Measurements from ENCODE around the gene PAXX.

The PAXX gene

GRCh38 chr9:136992819-136993369 is 672 bp downstream of the PAXX start:
- no peak overlapping the region for H2BK120ac ChIP-seq (ENCODE audit: low read depth, low read length)
- peak overlapping the region; percentile 78 to 87 for H3K4me3 ChIP-seq (ENCODE audit: insufficient read depth in 1 of 2, low read depth in 1 of 2, low read length in 2 of 2)
- H4K91ac ChIP-seq (ENCODE audit: low read length): peak overlapping the region; percentile 48
- H3K36me3 ChIP-seq (ENCODE audit: control insufficient read depth in 1 of 2, insufficient read depth in 2 of 2, low read depth in 1 of 2, low read length in 2 of 2): peaks cover 0 to 28% of the 10 kb centered on the region in 2 experiments
- DNase-seq: no peak
- no peak overlapping the region for H4K8ac ChIP-seq (ENCODE audit: low read length)
- 57% methylated on average over 14 of the region's 18 CpGs for WGBS
- no peak overlapping the region for H2AK5ac ChIP-seq (ENCODE audit: low read length, severe bottlenecking)
- H2BK5ac ChIP-seq (ENCODE audit: low read depth, low read length, poor library complexity, severe bottlenecking): no peak overlapping the region
- H3K18ac ChIP-seq (ENCODE audit: low read depth in 1 of 2, low read length in 2 of 2): peak overlapping the region in 1 of 2 experiments; percentile 32
- H3K27me3 ChIP-seq (ENCODE audit: control insufficient read depth in 1 of 2, insufficient read depth in 1 of 2, low read length in 2 of 2): peaks cover 0 to 5% of the 10 kb centered on the region in 2 experiments
- no peak overlapping the region for H2BK15ac ChIP-seq (ENCODE audit: low read depth, poor library complexity, severe bottlenecking)
- peaks cover 15% of the 10 kb centered on the region for H3K79me1 ChIP-seq (replicated peaks; ENCODE audit: low read length, poor library complexity, severe bottlenecking)
- H3K27ac ChIP-seq (ENCODE audit: low read length, poor library complexity, severe bottlenecking): no peak overlapping the region
- H3K4me2 ChIP-seq (ENCODE audit: low read length, poor library complexity, severe bottlenecking): peak overlapping the region; percentile 68
- H3K9ac ChIP-seq (ENCODE audit: low read length): peak overlapping the region; percentile 81
- H2BK12ac ChIP-seq (ENCODE audit: low read length in 2 of 2): no peak overlapping the region
- H3K23ac ChIP-seq (ENCODE audit: low read length in 2 of 2): no peak overlapping the region
- no peak overlapping the region for H2AFZ ChIP-seq (ENCODE audit: low read depth, low read length)
- H3K14ac ChIP-seq (ENCODE audit: low read length in 2 of 2): peak overlapping the region in 1 of 2 experiments; percentile 9
- H3K4ac ChIP-seq (ENCODE audit: low read depth in 1 of 2, low read length in 2 of 2): peak overlapping the region in 1 of 2 experiments; percentile 32
- no peaks in the 10 kb centered on the region for H3K9me3 ChIP-seq (ENCODE audit: control insufficient read depth, low read length)
- peaks cover 42% of the 10 kb centered on the region for H3K4me1 ChIP-seq (ENCODE audit: control insufficient read depth, insufficient read depth, low read depth, low read length)

DNA sequence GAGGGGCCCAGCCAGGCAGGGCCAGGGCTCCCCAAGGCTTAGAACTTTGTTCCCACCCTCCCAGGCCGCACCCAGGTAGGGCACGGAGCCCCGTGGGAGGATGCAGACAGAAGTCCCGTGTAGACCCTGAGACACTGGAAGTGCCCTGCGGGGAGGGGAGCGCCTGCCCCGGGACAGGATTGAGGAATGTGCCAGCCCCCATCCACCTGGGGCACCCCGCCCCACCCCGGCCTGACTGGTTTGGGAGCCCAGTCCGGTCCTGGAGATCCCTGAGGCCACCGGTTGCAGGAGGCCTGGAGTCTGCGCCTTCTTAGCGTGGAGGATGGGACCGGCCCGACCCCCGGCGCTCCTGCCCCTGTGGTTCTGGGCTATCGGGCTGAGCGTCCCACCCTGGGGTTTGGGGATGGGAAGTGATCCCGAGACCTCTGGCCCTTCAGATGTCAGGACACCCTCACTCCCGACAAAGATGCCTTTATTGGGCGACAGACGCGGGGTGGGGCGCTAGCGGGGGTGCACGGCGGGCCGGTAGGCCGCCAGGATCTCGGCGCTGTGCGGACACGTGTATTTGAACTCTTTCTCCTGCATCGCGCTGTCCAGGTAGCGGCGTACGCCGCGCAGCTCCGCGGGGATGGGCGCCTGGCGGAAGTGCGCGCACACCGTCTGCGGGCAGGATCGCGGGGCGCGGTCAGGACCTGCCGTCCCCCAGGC is 2.1 kb downstream of the PAXX start:
- WGBS: 91% methylated on average over 54 of the region's 54 CpGs
- no peak overlapping the region for H3K9ac ChIP-seq (ENCODE audit: low read length)
- no peak overlapping the region for H3K23ac ChIP-seq (ENCODE audit: low read length in 2 of 2)
- H3K18ac ChIP-seq (ENCODE audit: low read depth in 1 of 2, low read length in 2 of 2): no peak overlapping the region
- H3K9me3 ChIP-seq (ENCODE audit: control insufficient read depth, low read length): no peaks in the 10 kb centered on the region
- peaks cover 15% of the 10 kb centered on the region for H3K79me1 ChIP-seq (replicated peaks; ENCODE audit: low read length, poor library complexity, severe bottlenecking)
- H2AK5ac ChIP-seq (ENCODE audit: low read length, severe bottlenecking): no peak overlapping the region
- no peak for DNase-seq
- H3K4me3 ChIP-seq (ENCODE audit: insufficient read depth in 1 of 2, low read depth in 1 of 2, low read length in 2 of 2): no peak overlapping the region
- H3K4me1 ChIP-seq (ENCODE audit: control insufficient read depth, insufficient read depth, low read depth, low read length): peaks cover 50% of the 10 kb centered on the region
- H2BK5ac ChIP-seq (ENCODE audit: low read depth, low read length, poor library complexity, severe bottlenecking): no peak overlapping the region
- no peak overlapping the region for H4K91ac ChIP-seq (ENCODE audit: low read length)
- no peak overlapping the region for H3K4ac ChIP-seq (ENCODE audit: low read depth in 1 of 2, low read length in 2 of 2)
- no peak overlapping the region for H3K4me2 ChIP-seq (ENCODE audit: low read length, poor library complexity, severe bottlenecking)
- no peak overlapping the region for H3K27ac ChIP-seq (ENCODE audit: low read length, poor library complexity, severe bottlenecking)
- peaks cover 0 to 5% of the 10 kb centered on the region in 2 experiments for H3K27me3 ChIP-seq (ENCODE audit: control insufficient read depth in 1 of 2, insufficient read depth in 1 of 2, low read length in 2 of 2)
- H4K8ac ChIP-seq (ENCODE audit: low read length): no peak overlapping the region
- no peak overlapping the region for H2AFZ ChIP-seq (ENCODE audit: low read depth, low read length)
- peaks cover 0 to 28% of the 10 kb centered on the region in 2 experiments for H3K36me3 ChIP-seq (ENCODE audit: control insufficient read depth in 1 of 2, insufficient read depth in 2 of 2, low read depth in 1 of 2, low read length in 2 of 2)
- no peak overlapping the region for H2BK120ac ChIP-seq (ENCODE audit: low read depth, low read length)
- H3K14ac ChIP-seq (ENCODE audit: low read length in 2 of 2): no peak overlapping the region
- H2BK15ac ChIP-seq (ENCODE audit: low read depth, poor library complexity, severe bottlenecking): no peak overlapping the region
- no peak overlapping the region for H2BK12ac ChIP-seq (ENCODE audit: low read length in 2 of 2)

- Histone ChIP-seq H2BK5ac (ENCODE audit: low read depth, low read length, poor library complexity, severe bottlenecking) (no peak overlapping the region), H2AFZ (ENCODE audit: low read depth, low read length) (no peak overlapping the region), H3K9me3 (ENCODE audit: control insufficient read depth, low read length) (no peaks in the 10 kb centered on the region), H3K79me1 (replicated peaks; ENCODE audit: low read length, poor library complexity, severe bottlenecking) (peaks cover 15% of the 10 kb centered on the region), H4K91ac (ENCODE audit: low read length) (no peak overlapping the region), H3K4me3 (ENCODE audit: insufficient read depth in 1 of 2, low read depth in 1 of 2, low read length in 2 of 2) (no peak overlapping the region), H2BK120ac (ENCODE audit: low read depth, low read length) (no peak overlapping the region), H3K4ac (ENCODE audit: low read depth in 1 of 2, low read length in 2 of 2) (no peak overlapping the region), H3K36me3 (ENCODE audit: control insufficient read depth in 1 of 2, insufficient read depth in 2 of 2, low read depth in 1 of 2, low read length in 2 of 2) (peaks cover 0 to 28% of the 10 kb centered on the region in 2 experiments), H2BK12ac (ENCODE audit: low read length in 2 of 2) (peak overlapping the region in 1 of 2 experiments; percentile 16), H3K18ac (ENCODE audit: low read depth in 1 of 2, low read length in 2 of 2) (no peak overlapping the region), H4K8ac (ENCODE audit: low read length) (no peak overlapping the region), H3K4me1 (ENCODE audit: control insufficient read depth, insufficient read depth, low read depth, low read length) (peaks cover 52% of the 10 kb centered on the region), H3K23ac (ENCODE audit: low read length in 2 of 2) (no peak overlapping the region), H3K9ac (ENCODE audit: low read length) (no peak overlapping the region), H3K27ac (ENCODE audit: low read length, poor library complexity, severe bottlenecking) (no peak overlapping the region), H3K14ac (ENCODE audit: low read length in 2 of 2) (no peak overlapping the region), H2AK5ac (ENCODE audit: low read length, severe bottlenecking) (no peak overlapping the region), H2BK15ac (ENCODE audit: low read depth, poor library complexity, severe bottlenecking) (no peak overlapping the region), H3K4me2 (ENCODE audit: low read length, poor library complexity, severe bottlenecking) (no peak overlapping the region), H3K27me3 (ENCODE audit: control insufficient read depth in 1 of 2, insufficient read depth in 1 of 2, low read length in 2 of 2) (peaks cover 0 to 5% of the 10 kb centered on the region in 2 experiments)
- WGBS: 84% methylated on average over 40 of the region's 40 CpGs
- DNase-seq: no peak
These were observed 2.6 kb downstream of the PAXX start for GRCh38 chr9:136994888-136995230.

DNA sequence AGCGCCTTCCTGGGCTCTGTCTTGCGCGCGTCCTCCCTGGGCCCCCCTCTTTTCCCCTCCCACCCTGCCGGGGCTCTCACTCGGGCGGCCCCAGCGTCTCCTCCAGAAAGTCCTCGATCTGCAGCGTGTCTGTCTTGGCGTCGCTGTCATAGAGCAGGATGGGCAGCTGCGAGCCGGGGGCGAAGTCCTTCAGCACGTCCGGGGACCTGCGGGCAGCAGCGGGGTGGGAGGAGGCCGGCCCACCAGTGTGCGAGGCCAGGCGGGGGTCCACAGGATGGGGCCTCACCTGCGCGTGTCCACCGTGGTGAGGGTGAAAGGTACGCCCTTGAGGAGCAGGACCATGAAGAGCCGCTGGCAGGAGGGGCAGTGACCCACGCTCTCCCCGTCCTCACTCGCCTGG is 3.1 kb downstream of the PAXX start:
- H3K4me1 ChIP-seq (ENCODE audit: control insufficient read depth, insufficient read depth, low read depth, low read length): peaks cover 56% of the 10 kb centered on the region
- no peak overlapping the region for H3K27ac ChIP-seq (ENCODE audit: low read length, poor library complexity, severe bottlenecking)
- H3K4me2 ChIP-seq (ENCODE audit: low read length, poor library complexity, severe bottlenecking): no peak overlapping the region
- no peak overlapping the region for H3K9ac ChIP-seq (ENCODE audit: low read length)
- no peak for DNase-seq
- H2BK12ac ChIP-seq (ENCODE audit: low read length in 2 of 2): peak overlapping the region in 1 of 2 experiments; percentile 38
- no peaks in the 10 kb centered on the region for H3K9me3 ChIP-seq (ENCODE audit: control insufficient read depth, low read length)
- no peak overlapping the region for H3K14ac ChIP-seq (ENCODE audit: low read length in 2 of 2)
- H2AK5ac ChIP-seq (ENCODE audit: low read length, severe bottlenecking): no peak overlapping the region
- H3K4me3 ChIP-seq (ENCODE audit: insufficient read depth in 1 of 2, low read depth in 1 of 2, low read length in 2 of 2): no peak overlapping the region
- WGBS: 96% methylated on average over 29 of the region's 30 CpGs
- H3K18ac ChIP-seq (ENCODE audit: low read depth in 1 of 2, low read length in 2 of 2): no peak overlapping the region
- H3K36me3 ChIP-seq (ENCODE audit: control insufficient read depth in 1 of 2, insufficient read depth in 2 of 2, low read depth in 1 of 2, low read length in 2 of 2): peaks cover 0 to 28% of the 10 kb centered on the region in 2 experiments
- H3K23ac ChIP-seq (ENCODE audit: low read length in 2 of 2): no peak overlapping the region
- no peak overlapping the region for H3K4ac ChIP-seq (ENCODE audit: low read depth in 1 of 2, low read length in 2 of 2)
- H2BK120ac ChIP-seq (ENCODE audit: low read depth, low read length): no peak overlapping the region
- H2BK5ac ChIP-seq (ENCODE audit: low read depth, low read length, poor library complexity, severe bottlenecking): no peak overlapping the region
- H3K27me3 ChIP-seq (ENCODE audit: control insufficient read depth in 1 of 2, insufficient read depth in 1 of 2, low read length in 2 of 2): peaks cover 0 to 5% of the 10 kb centered on the region in 2 experiments
- H2BK15ac ChIP-seq (ENCODE audit: low read depth, poor library complexity, severe bottlenecking): no peak overlapping the region
- H2AFZ ChIP-seq (ENCODE audit: low read depth, low read length): no peak overlapping the region
- peaks cover 15% of the 10 kb centered on the region for H3K79me1 ChIP-seq (replicated peaks; ENCODE audit: low read length, poor library complexity, severe bottlenecking)
- H4K91ac ChIP-seq (ENCODE audit: low read length): no peak overlapping the region
- H4K8ac ChIP-seq (ENCODE audit: low read length): peak overlapping the region; percentile 46

Measured in mesenchymal stem cell (in vitro differentiated cells and primary cell).